GM15510 (cell line): Measurements from ENCODE around the gene NTPCR.

Source experiments
- POLR2A ChIP-seq: IDR thresholded peaks from 3 replicates; pipeline ENCODE4 v1.6.1; 2011; ENCODE audit warnings: borderline replicate concordance; ENCODE audit not compliant: insufficient read length; ENCODE audit errors: extremely low read depth

NTPCR gene

GRCh38 chr1:232998138-232998537, 47.7 kb downstream of the NTPCR start:
- no peak for TF ChIP-seq POLR2A

GRCh38 chr1:232998646-232999045, 48.2 kb downstream of the NTPCR start:
- no peak for TF ChIP-seq POLR2A

- TF ChIP-seq POLR2A = no peak
These were observed 49.7 kb downstream of the NTPCR start for GRCh38 chr1:232999956-233000625.

GRCh38 chr1:233004451-233004850, 54.0 kb downstream of the NTPCR start:
- no peak for TF ChIP-seq POLR2A

GRCh38 chr1:233005156-233005555, 54.7 kb downstream of the NTPCR start:
- TF ChIP-seq POLR2A = no peak

- TF ChIP-seq POLR2A = no peak
These were observed 55.3 kb downstream of the NTPCR start for GRCh38 chr1:233005703-233006102.

GRCh38 chr1:233006108-233006507, 55.7 kb downstream of the NTPCR start:
- no peak for TF ChIP-seq POLR2A

- no peak for TF ChIP-seq POLR2A
These were observed 56.1 kb downstream of the NTPCR start for GRCh38 chr1:233006541-233006973.

GRCh38 chr1:233010146-233010545, 59.7 kb downstream of the NTPCR start:
- TF ChIP-seq POLR2A = no peak

- no peak for TF ChIP-seq POLR2A
These were observed 61.6 kb downstream of the NTPCR start for GRCh38 chr1:233012021-233012420.

- no peak for TF ChIP-seq POLR2A
These were observed 65.6 kb downstream of the NTPCR start for GRCh38 chr1:233015965-233016364.

- no peak for TF ChIP-seq POLR2A
These were observed 66.4 kb downstream of the NTPCR start for GRCh38 chr1:233016798-233017197.

GRCh38 chr1:233019083-233019482, 68.7 kb downstream of the NTPCR start:
- TF ChIP-seq POLR2A = no peak

GRCh38 chr1:233019778-233020325, 69.4 kb downstream of the NTPCR start:
- TF ChIP-seq POLR2A = no peak

- no peak for TF ChIP-seq POLR2A
These were observed 70.0 kb downstream of the NTPCR start for GRCh38 chr1:233020426-233020825.

- TF ChIP-seq POLR2A = no peak
These were observed 71.8 kb downstream of the NTPCR start for GRCh38 chr1:233022246-233022645.
